ENCODE data around the gene C5. TPM values are rescaled to one million over a fixed set of nuclear protein-coding genes. Genes with fewer than 3 reads are reported as not detected.

C5 gene
- total RNA-seq, 2 donors from 2014 or later = 59.5 to 96.6 TPM

DNA sequence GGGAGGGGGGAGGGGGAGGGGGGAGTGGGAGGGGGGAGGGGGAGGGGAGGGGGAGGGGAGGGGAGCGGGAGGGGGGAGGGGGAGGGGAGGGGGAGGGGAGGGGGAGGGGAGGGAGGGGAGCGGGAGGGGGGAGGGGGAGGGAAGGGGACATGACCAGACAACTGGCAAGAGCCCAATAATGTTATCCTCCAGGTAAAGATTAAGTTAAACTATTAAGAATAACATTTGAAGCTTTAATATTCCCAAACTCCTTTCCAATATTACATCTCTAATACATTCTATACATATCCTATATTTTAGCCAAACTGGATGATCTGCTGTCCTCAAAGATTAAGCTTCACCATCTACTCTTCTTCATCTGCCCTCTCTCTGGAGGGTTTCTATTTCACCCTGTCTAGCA is 25.8 kb downstream of the C5 start:
- Mint-ChIP-seq H3K27ac (no peak overlapping the region), H3K4me3 (no peak overlapping the region), H3K9me3 (peaks cover 9% of the 10 kb centered on the region), H3K4me1 (no peaks in the 10 kb centered on the region), H3K27me3 (ENCODE audit: insufficient read depth) (no peaks in the 10 kb centered on the region), H3K36me3 (ENCODE audit: low read depth) (peaks cover 65% of the 10 kb centered on the region)
- DNase-seq = no peak
- no CpG with 5 or more reads among the region's 2 CpGs for WGBS, 2 experiments (ENCODE audit: insufficient coverage in 1 of 2, insufficient read length in 1 of 2)
- H3K9me3 ChIP-seq (ENCODE audit: control insufficient read depth, low read length) = peaks cover 3% of the 10 kb centered on the region
- H3K9ac ChIP-seq (ENCODE audit: extremely low read depth, low read length, poor library complexity, severe bottlenecking) = no peak overlapping the region
- peaks cover 58% of the 10 kb centered on the region for H3K36me3 ChIP-seq (ENCODE audit: control insufficient read depth, insufficient read depth, low read length)
- no peaks in the 10 kb centered on the region for H3K27me3 ChIP-seq (ENCODE audit: control insufficient read depth, insufficient read depth, low read length, poor library complexity, severe bottlenecking)
- TF ChIP-seq, protein P1, sequence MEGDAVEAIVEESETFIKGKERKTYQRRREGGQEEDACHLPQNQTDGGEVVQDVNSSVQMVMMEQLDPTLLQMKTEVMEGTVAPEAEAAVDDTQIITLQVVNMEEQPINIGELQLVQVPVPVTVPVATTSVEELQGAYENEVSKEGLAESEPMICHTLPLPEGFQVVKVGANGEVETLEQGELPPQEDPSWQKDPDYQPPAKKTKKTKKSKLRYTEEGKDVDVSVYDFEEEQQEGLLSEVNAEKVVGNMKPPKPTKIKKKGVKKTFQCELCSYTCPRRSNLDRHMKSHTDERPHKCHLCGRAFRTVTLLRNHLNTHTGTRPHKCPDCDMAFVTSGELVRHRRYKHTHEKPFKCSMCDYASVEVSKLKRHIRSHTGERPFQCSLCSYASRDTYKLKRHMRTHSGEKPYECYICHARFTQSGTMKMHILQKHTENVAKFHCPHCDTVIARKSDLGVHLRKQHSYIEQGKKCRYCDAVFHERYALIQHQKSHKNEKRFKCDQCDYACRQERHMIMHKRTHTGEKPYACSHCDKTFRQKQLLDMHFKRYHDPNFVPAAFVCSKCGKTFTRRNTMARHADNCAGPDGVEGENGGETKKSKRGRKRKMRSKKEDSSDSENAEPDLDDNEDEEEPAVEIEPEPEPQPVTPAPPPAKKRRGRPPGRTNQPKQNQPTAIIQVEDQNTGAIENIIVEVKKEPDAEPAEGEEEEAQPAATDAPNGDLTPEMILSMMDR (conservative IDR thresholded peaks at IDR 0.05) = no peak
- H3K4me1 ChIP-seq (ENCODE audit: control insufficient read depth, insufficient read depth, low read length) = no peaks in the 10 kb centered on the region
- H3K27ac ChIP-seq (ENCODE audit: low read depth, low read length) = no peak overlapping the region
- no peak overlapping the region for H3K4me3 ChIP-seq (ENCODE audit: low read length)

DNA sequence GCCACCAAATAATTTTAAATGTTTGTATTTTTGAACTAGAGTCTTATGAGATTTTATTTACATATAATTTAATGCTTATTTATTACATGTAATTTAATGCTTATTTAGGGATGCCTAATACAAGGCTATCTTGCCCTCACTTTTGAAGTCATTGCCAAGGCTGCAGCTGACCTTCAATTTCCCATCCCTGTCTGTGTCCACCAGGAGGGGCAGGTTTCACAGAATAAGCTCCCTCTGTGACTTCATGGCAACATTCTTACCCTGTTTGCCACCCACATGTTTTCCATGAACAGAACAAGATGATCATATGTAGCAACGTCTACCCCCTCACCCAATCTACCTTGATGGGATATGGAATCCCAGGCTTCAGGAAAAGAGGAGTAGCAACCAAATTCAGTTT is 27.0 kb downstream of the C5 start:
- peak; percentile 71 for DNase-seq
- peaks cover 58% of the 10 kb centered on the region for H3K36me3 ChIP-seq (ENCODE audit: control insufficient read depth, insufficient read depth, low read length)
- no peak overlapping the region for H3K4me3 ChIP-seq (ENCODE audit: low read length)
- peaks cover 3% of the 10 kb centered on the region for H3K9me3 ChIP-seq (ENCODE audit: control insufficient read depth, low read length)
- Mint-ChIP-seq H3K27me3 (ENCODE audit: insufficient read depth) (no peaks in the 10 kb centered on the region), H3K27ac (no peak overlapping the region), H3K36me3 (ENCODE audit: low read depth) (peaks cover 55% of the 10 kb centered on the region), H3K4me1 (no peaks in the 10 kb centered on the region), H3K4me3 (no peak overlapping the region), H3K9me3 (peaks cover 4% of the 10 kb centered on the region)
- no peak overlapping the region for H3K27ac ChIP-seq (ENCODE audit: low read depth, low read length)
- WGBS, 2 experiments (ENCODE audit: insufficient coverage in 1 of 2, insufficient read length in 1 of 2) = 100% methylated on average over 1 of the region's 1 CpG; no CpG with 5 or more reads in 1 of the 2 experiments
- no peaks in the 10 kb centered on the region for H3K27me3 ChIP-seq (ENCODE audit: control insufficient read depth, insufficient read depth, low read length, poor library complexity, severe bottlenecking)
- H3K4me1 ChIP-seq (ENCODE audit: control insufficient read depth, insufficient read depth, low read length) = no peaks in the 10 kb centered on the region
- TF ChIP-seq, protein P1 (conservative IDR thresholded peaks at IDR 0.05) = peak; percentile 71
- no peak overlapping the region for H3K9ac ChIP-seq (ENCODE audit: extremely low read depth, low read length, poor library complexity, severe bottlenecking)

DNA sequence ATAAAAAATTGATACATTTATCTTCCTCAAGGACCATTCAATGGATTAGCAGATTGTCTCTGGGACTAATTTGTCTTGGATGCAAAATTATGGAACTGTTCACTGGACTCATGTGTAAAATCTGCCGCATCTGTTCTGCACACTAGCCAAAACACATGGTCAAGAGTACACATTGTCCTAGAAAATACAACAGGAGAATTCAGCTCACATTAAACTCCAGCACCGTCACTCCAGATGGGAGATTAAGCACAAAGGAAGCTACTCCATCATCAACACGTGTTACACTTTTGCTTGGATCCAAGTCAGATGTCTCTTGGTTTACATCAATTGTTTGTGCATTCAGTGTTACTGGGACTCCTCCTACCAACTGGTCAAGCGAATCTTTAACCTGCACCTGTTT is 28.8 kb downstream of the C5 start:
- Histone ChIP-seq H3K4me1 (ENCODE audit: control insufficient read depth, insufficient read depth, low read length) (no peaks in the 10 kb centered on the region), H3K9me3 (ENCODE audit: control insufficient read depth, low read length) (no peaks in the 10 kb centered on the region), H3K36me3 (ENCODE audit: control insufficient read depth, insufficient read depth, low read length) (peaks cover 69% of the 10 kb centered on the region), H3K27ac (ENCODE audit: low read depth, low read length) (no peak overlapping the region), H3K9ac (ENCODE audit: extremely low read depth, low read length, poor library complexity, severe bottlenecking) (no peak overlapping the region), H3K27me3 (ENCODE audit: control insufficient read depth, insufficient read depth, low read length, poor library complexity, severe bottlenecking) (no peaks in the 10 kb centered on the region), H3K4me3 (ENCODE audit: low read length) (no peak overlapping the region)
- no peak for DNase-seq
- peaks cover 4% of the 10 kb centered on the region for H3K9me3 Mint-ChIP-seq
- no peaks in the 10 kb centered on the region for H3K27me3 Mint-ChIP-seq (ENCODE audit: insufficient read depth)
- WGBS, 2 experiments (ENCODE audit: insufficient coverage in 1 of 2, insufficient read length in 1 of 2) = 85 to 90% methylated on average over 3 to 4 of the region's 4 CpGs
- no peak overlapping the region for H3K27ac Mint-ChIP-seq
- peaks cover 55% of the 10 kb centered on the region for H3K36me3 Mint-ChIP-seq (ENCODE audit: low read depth)
- H3K4me1 Mint-ChIP-seq = no peaks in the 10 kb centered on the region
- TF ChIP-seq, protein P1 (conservative IDR thresholded peaks at IDR 0.05) = no peak
- H3K4me3 Mint-ChIP-seq = no peak overlapping the region

Data from endodermal cell (in vitro differentiated cells).